ENCODE results near the gene IL12B. TPM values are rescaled to one million over a fixed set of nuclear protein-coding genes. Genes with fewer than 3 reads are reported as not detected.

IL12B gene
- total and polyA plus RNA-seq, 12 donors, result not detected

DNA sequence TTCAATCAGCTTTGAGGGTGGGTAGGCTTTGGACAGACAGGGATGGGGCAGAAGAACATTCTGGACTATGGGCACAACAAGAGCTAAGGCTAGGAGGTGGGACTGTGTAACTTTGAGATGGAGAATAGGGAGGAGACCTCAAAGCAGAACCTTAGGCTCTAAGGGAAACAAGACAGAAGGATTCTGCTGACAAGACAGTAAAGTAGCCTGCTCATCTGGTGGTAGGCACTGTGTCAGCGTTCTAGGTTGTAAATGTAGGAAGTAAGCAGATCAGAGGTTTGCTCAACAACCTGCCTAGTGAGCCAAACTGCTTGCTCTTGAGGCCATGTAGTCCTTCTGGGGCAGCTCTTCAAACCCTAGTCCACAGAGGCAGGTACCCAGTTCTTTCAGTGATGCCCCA lies 15.0 kb upstream of the IL12B start:
- Histone ChIP-seq H3K27ac (no peak overlapping the region), H3K4me3 (no peak overlapping the region), H3K9me3 (replicated peaks in 1 of 3) (peaks cover 0 to 6% (median 4%) of the 10 kb centered on the region in 3 donors), H3K4me1 (replicated peaks in 1 of 2) (peaks cover 0 to 10% of the 10 kb centered on the region in 2 donors), H3K36me3 (replicated peaks in 1 of 2) (no peaks in the 10 kb centered on the region), H3K27me3 (no peaks in the 10 kb centered on the region)
- DNase-seq, result peak in 2 of 7 donors; percentile 25 to 37
- intact Hi-C loops (cut with DNase I), result no loop called here
- TF ChIP-seq, protein P1, sequence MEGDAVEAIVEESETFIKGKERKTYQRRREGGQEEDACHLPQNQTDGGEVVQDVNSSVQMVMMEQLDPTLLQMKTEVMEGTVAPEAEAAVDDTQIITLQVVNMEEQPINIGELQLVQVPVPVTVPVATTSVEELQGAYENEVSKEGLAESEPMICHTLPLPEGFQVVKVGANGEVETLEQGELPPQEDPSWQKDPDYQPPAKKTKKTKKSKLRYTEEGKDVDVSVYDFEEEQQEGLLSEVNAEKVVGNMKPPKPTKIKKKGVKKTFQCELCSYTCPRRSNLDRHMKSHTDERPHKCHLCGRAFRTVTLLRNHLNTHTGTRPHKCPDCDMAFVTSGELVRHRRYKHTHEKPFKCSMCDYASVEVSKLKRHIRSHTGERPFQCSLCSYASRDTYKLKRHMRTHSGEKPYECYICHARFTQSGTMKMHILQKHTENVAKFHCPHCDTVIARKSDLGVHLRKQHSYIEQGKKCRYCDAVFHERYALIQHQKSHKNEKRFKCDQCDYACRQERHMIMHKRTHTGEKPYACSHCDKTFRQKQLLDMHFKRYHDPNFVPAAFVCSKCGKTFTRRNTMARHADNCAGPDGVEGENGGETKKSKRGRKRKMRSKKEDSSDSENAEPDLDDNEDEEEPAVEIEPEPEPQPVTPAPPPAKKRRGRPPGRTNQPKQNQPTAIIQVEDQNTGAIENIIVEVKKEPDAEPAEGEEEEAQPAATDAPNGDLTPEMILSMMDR (IDR thresholded peaks at IDR 0.05), result no peak
- no peak for TF ChIP-seq POLR2A (IDR thresholded peaks at IDR 0.05)
- WGBS, 4 donors, result 0% methylated on average over 1 of the region's 1 CpG

DNA sequence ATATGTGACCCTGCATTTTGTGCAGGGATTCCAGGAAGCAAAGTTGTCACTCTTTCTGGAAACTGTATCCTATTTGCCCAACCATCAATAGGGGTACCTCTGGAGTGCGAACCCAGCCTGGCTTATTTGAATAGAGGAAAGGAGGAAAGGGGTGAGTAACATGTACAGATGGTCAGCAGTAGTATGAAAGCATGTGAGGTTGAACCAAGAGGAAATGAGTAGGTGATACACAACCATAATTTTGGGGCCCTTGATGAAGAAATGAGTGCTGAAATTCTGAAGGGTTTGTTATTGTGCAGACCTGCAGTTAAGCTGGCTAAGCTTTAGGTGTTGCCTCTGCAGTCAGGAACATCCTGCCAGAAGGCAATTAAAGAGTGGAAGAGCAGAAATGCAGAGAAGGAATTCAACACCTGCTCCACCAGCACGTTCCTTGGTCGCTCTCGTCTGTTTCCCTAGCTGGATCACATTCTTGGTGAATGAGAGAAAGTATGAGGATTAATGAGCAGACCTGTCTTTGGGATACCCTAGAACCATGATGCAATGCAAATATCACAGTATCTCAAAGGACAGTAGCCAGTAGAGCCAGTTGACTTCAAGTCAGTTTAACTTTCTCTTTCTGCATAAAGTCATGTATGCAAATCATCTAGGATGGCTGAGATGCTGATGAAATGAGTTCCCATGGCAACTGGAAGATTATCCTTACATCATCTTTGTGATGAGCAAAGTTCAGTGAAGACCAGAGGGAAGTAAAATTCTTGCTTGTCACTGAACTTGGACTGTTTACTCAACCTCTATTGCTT lies 13.2 kb upstream of the IL12B start:
- intact Hi-C loops (cut with DNase I), result no loop called here
- Histone ChIP-seq H3K36me3 (replicated peaks in 1 of 2) (no peaks in the 10 kb centered on the region), H3K27me3 (no peaks in the 10 kb centered on the region), H3K4me1 (replicated peaks in 1 of 2) (peaks cover 0 to 10% of the 10 kb centered on the region in 2 donors), H3K27ac (no peak overlapping the region), H3K4me3 (no peak overlapping the region), H3K9me3 (replicated peaks in 1 of 3) (peaks cover 0 to 4% (median 0%) of the 10 kb centered on the region in 3 donors)
- no peak for DNase-seq
- TF ChIP-seq POLR2A (IDR thresholded peaks at IDR 0.05), result no peak
- TF ChIP-seq, protein P1 (IDR thresholded peaks at IDR 0.05), result no peak
- 79 to 94% (median 90%) methylated on average over 4 of the region's 4 CpGs for WGBS, 4 donors

DNA sequence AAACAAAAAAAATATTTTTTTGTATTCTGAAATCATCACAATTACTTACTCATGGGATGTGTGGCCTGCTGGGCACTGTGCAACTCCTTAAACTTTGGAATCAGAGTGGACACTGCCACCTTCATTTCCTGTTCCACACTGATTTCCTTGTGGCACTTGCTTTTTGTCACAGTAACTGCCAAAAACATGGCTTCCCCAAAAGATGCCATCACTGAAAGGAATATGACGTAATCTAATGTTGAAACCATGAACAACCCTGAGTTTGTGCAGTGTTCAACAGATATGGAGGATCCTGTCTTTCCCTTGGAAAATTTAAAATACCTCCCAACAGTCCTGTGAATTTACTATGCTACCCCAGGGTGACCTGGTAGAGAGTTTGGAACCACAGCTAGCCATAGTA lies 12.6 kb upstream of the IL12B start:
- no peak for DNase-seq
- intact Hi-C loops (cut with DNase I), result no loop called here

DNA sequence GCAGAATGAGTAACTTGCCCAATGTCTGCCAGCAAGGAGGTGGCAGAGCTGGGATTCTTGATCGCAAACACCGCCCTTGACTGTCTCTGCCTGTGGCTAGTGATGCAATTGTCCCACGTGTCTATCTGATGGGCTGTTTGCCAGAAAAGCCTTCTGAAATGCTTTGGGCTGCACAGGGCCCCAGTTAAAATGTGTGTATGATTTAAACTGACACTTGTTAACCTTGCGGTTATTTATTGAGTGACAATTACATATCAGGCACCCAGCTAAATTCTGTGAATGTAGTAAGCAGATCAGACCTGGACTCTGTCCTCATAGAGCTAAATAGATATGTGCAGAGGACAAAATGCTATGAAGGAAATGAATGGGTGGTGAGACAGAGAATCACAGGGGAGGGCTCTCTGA lies 11.6 kb upstream of the IL12B start:
- intact Hi-C loops (cut with DNase I), result no loop called here
- Histone ChIP-seq H3K27me3 (no peaks in the 10 kb centered on the region), H3K36me3 (replicated peaks in 1 of 2) (no peaks in the 10 kb centered on the region), H3K4me1 (replicated peaks in 1 of 2) (peaks cover 0 to 16% of the 10 kb centered on the region in 2 donors), H3K27ac (peak overlapping the region in 2 of 5 donors; percentile 12 to 48), H3K4me3 (no peak overlapping the region), H3K9me3 (replicated peaks in 1 of 3) (peaks cover 0 to 4% (median 0%) of the 10 kb centered on the region in 3 donors)
- 7 to 16% (median 11%) methylated on average over 4 of the region's 4 CpGs for WGBS, 4 donors
- DNase-seq, result peak; percentile 87 to 95 (median 93)
- TF ChIP-seq, protein P1 (IDR thresholded peaks at IDR 0.05), result no peak
- no peak for TF ChIP-seq POLR2A (IDR thresholded peaks at IDR 0.05)

More for the DNA sequence above, 12.6 kb upstream of the IL12B start:
- Histone ChIP-seq H3K36me3 (replicated peaks in 1 of 2) (no peaks in the 10 kb centered on the region), H3K9me3 (replicated peaks in 1 of 3) (peaks cover 0 to 4% (median 0%) of the 10 kb centered on the region in 3 donors), H3K4me3 (no peak overlapping the region), H3K27ac (no peak overlapping the region), H3K4me1 (replicated peaks in 1 of 2) (peaks cover 0 to 10% of the 10 kb centered on the region in 2 donors), H3K27me3 (no peaks in the 10 kb centered on the region)
- no peak for TF ChIP-seq POLR2A (IDR thresholded peaks at IDR 0.05)
- TF ChIP-seq, protein P1 (IDR thresholded peaks at IDR 0.05), result no peak
- WGBS, 4 donors, result 69 to 94% (median 87%) methylated on average over 1 of the region's 1 CpG

All from adrenal gland (tissue), 12 donors.